Measurements from ENCODE around the gene RBM12.
"Not testable (repeated sequence)": the region's sequence is repeated elsewhere in the genome, so short reads cannot be mapped to it uniquely, and the experiment has no call there.

Gene RBM12

GRCh38 chr20:35664466-35665206 lies at the start of gene RBM12, which contains the start of gene CPNE1:
Gene RBM12, minus strand, starts transcription at chr20:35664900. Its CDS starts 9,578 bp downstream, at chr20:35655322.
Gene CPNE1, minus strand, starts transcription at chr20:35664900. Its CDS starts 31,977 bp downstream, at chr20:35632923.
- DNase-seq = peak; percentile 87

- DNase-seq = no peak
Observed at GRCh38 chr20:35714127-35714526, 49.4 kb upstream of the RBM12 start.

GRCh38 chr20:35713120-35713519 lies 48.4 kb upstream of the RBM12 start:
- DNase-seq = not testable (repeated sequence)

GRCh38 chr20:35711588-35712209 lies 47.0 kb upstream of the RBM12 start:
- DNase-seq = no peak

- DNase-seq = no peak
Observed at GRCh38 chr20:35710884-35711587, 46.3 kb upstream of the RBM12 start.

- no peak for DNase-seq
Observed at GRCh38 chr20:35710039-35710438, 45.3 kb upstream of the RBM12 start.

- DNase-seq = no peak
Observed at GRCh38 chr20:35709259-35709658, 44.6 kb upstream of the RBM12 start.

GRCh38 chr20:35708502-35708901 lies 43.8 kb upstream of the RBM12 start:
- DNase-seq = no peak

GRCh38 chr20:35706591-35707529 lies 42.2 kb upstream of the RBM12 start:
- not testable (repeated sequence) for DNase-seq

- DNase-seq = not testable (repeated sequence)
Observed at GRCh38 chr20:35705894-35706293, 41.2 kb upstream of the RBM12 start.

GRCh38 chr20:35704514-35705261 lies 40.0 kb upstream of the RBM12 start:
- DNase-seq = no peak

- no peak for DNase-seq
Observed at GRCh38 chr20:35702824-35703695, 38.4 kb upstream of the RBM12 start.

GRCh38 chr20:35702051-35702823 lies 37.5 kb upstream of the RBM12 start:
- no peak for DNase-seq

GRCh38 chr20:35700625-35701148 lies 36.0 kb upstream of the RBM12 start:
- DNase-seq = no peak

GRCh38 chr20:35699957-35700624 lies 35.4 kb upstream of the RBM12 start:
- DNase-seq = no peak

GRCh38 chr20:35699127-35699956 lies 34.6 kb upstream of the RBM12 start, which contains the start of the genes NFS1 and ROMO1:
Gene NFS1, minus strand, starts transcription at chr20:35699352. Its CDS starts 64 bp downstream, at chr20:35699288.
Gene ROMO1, plus strand, starts transcription at chr20:35699405. Its CDS starts 228 bp downstream, at chr20:35699633.
- DNase-seq = peak; percentile 34

GRCh38 chr20:35698298-35699126 lies 33.8 kb upstream of the RBM12 start:
- DNase-seq = no peak
